Thyroid gland (tissue), 4 donors: ENCODE results near the gene FADS1.

Experiments used
- CTCF ChIP-seq, 6 experiments: fragments of 200-600 bp in 3 of 6; fragments of 450-650 bp in 3 of 6; sonication (generic) in 3 of 6; IDR thresholded peaks; one replicate each; pipeline ENCODE4 v1.5.1; 2016 to 2019; ENCODE audit warnings: antibody characterized with exemption in 6 of 6, mild to moderate bottlenecking in 2 of 6, inconsistent platforms in 1 of 6, moderate library complexity in 1 of 6
- POLR2A ChIP-seq, 2 donors: fragments of 450-650 bp; IDR thresholded peaks; one replicate each; pipeline ENCODE4 v1.6.1; 2017; ENCODE audit warnings: antibody characterized with exemption in 2 of 2, mild to moderate bottlenecking in 2 of 2, moderate library complexity in 1 of 2

- TF ChIP-seq CTCF (IDR thresholded peaks at IDR 0.05): no peak
- no peak for TF ChIP-seq POLR2A (IDR thresholded peaks at IDR 0.05)
These were observed 19.4 kb upstream of the FADS1 start for GRCh38 chr11:61836193-61836592.
